ENCODE results near the gene TACR1.
A peak's percentile ranks its signal among the peaks of the same experiment; 100 is the strongest.

The TACR1 gene

GRCh38 chr2:75021672-75022071 lies 177.6 kb downstream of the TACR1 start:
- DNase-seq (ENCODE audit: insufficient read length, low spot score) (no peak), FAIRE-seq (no peak)
- TF ChIP-seq POU2F2 (IDR thresholded peaks at IDR 0.05; ENCODE audit: low read depth, low read length), result no peak
- no peak for TF ChIP-seq POLR2A (IDR thresholded peaks at IDR 0.05; ENCODE audit: low read depth, low read length)
- no peak for TF ChIP-seq POLR2AphosphoS5 (IDR thresholded peaks at IDR 0.05; ENCODE audit: low read depth, low read length)
- no peak for TF ChIP-seq PAX5 (IDR thresholded peaks at IDR 0.05; ENCODE audit: insufficient read depth, low read length, severe bottlenecking)
- TF ChIP-seq SPI1 (IDR thresholded peaks at IDR 0.05; ENCODE audit: low read depth, low read length), result no peak
- TF ChIP-seq TAF1 (IDR thresholded peaks at IDR 0.05; ENCODE audit: low read depth, low read length), result no peak

- TF ChIP-seq SPI1 (IDR thresholded peaks at IDR 0.05; ENCODE audit: low read depth, low read length) (no peak), PAX5 (IDR thresholded peaks at IDR 0.05; ENCODE audit: insufficient read depth, low read length, severe bottlenecking) (no peak), POLR2A (IDR thresholded peaks at IDR 0.05; ENCODE audit: low read depth, low read length) (no peak), TAF1 (IDR thresholded peaks at IDR 0.05; ENCODE audit: low read depth, low read length) (no peak), POLR2AphosphoS5 (IDR thresholded peaks at IDR 0.05; ENCODE audit: low read depth, low read length) (no peak), POU2F2 (IDR thresholded peaks at IDR 0.05; ENCODE audit: low read depth, low read length) (no peak)
- no peak for FAIRE-seq
- no peak for DNase-seq (ENCODE audit: insufficient read length, low spot score)
These were observed 178.8 kb downstream of the TACR1 start for GRCh38 chr2:75020476-75020875.

- TF ChIP-seq SPI1 (IDR thresholded peaks at IDR 0.05; ENCODE audit: low read depth, low read length) (no peak), POU2F2 (IDR thresholded peaks at IDR 0.05; ENCODE audit: low read depth, low read length) (no peak), POLR2AphosphoS5 (IDR thresholded peaks at IDR 0.05; ENCODE audit: low read depth, low read length) (no peak), TAF1 (IDR thresholded peaks at IDR 0.05; ENCODE audit: low read depth, low read length) (no peak), PAX5 (IDR thresholded peaks at IDR 0.05; ENCODE audit: insufficient read depth, low read length, severe bottlenecking) (no peak), POLR2A (IDR thresholded peaks at IDR 0.05; ENCODE audit: low read depth, low read length) (no peak)
- no peak for FAIRE-seq
These were observed 179.5 kb downstream of the TACR1 start for GRCh38 chr2:75019790-75020189.

GRCh38 chr2:75018162-75018561 lies 181.2 kb downstream of the TACR1 start:
- DNase-seq (ENCODE audit: insufficient read length, low spot score), result no peak
- FAIRE-seq, result no peak
- TF ChIP-seq POLR2A (IDR thresholded peaks at IDR 0.05; ENCODE audit: low read depth, low read length), result no peak
- TF ChIP-seq SPI1 (IDR thresholded peaks at IDR 0.05; ENCODE audit: low read depth, low read length), result peak; percentile 45

More at GRCh38 chr2:75019790-75020189, 179.5 kb downstream of the TACR1 start:
- no peak for DNase-seq (ENCODE audit: insufficient read length, low spot score)

- DNase-seq (ENCODE audit: insufficient read length, low spot score) (no peak), FAIRE-seq (no peak)
- TF ChIP-seq POLR2AphosphoS5 (IDR thresholded peaks at IDR 0.05; ENCODE audit: low read depth, low read length) (no peak), TAF1 (IDR thresholded peaks at IDR 0.05; ENCODE audit: low read depth, low read length) (no peak), POLR2A (IDR thresholded peaks at IDR 0.05; ENCODE audit: low read depth, low read length) (no peak), PAX5 (IDR thresholded peaks at IDR 0.05; ENCODE audit: insufficient read depth, low read length, severe bottlenecking) (no peak), POU2F2 (IDR thresholded peaks at IDR 0.05; ENCODE audit: low read depth, low read length) (no peak), SPI1 (IDR thresholded peaks at IDR 0.05; ENCODE audit: low read depth, low read length) (no peak)
These were observed 187.2 kb downstream of the TACR1 start for GRCh38 chr2:75012080-75012479.

- DNase-seq (ENCODE audit: insufficient read length, low spot score) (no peak), FAIRE-seq (no peak)
- TF ChIP-seq PAX5 (IDR thresholded peaks at IDR 0.05; ENCODE audit: insufficient read depth, low read length, severe bottlenecking) (no peak), POLR2AphosphoS5 (IDR thresholded peaks at IDR 0.05; ENCODE audit: low read depth, low read length) (no peak), POLR2A (IDR thresholded peaks at IDR 0.05; ENCODE audit: low read depth, low read length) (no peak), TAF1 (IDR thresholded peaks at IDR 0.05; ENCODE audit: low read depth, low read length) (no peak), POU2F2 (IDR thresholded peaks at IDR 0.05; ENCODE audit: low read depth, low read length) (no peak), SPI1 (IDR thresholded peaks at IDR 0.05; ENCODE audit: low read depth, low read length) (no peak)
These were observed 188.7 kb downstream of the TACR1 start for GRCh38 chr2:75010571-75010970.

- TF ChIP-seq POLR2AphosphoS5 (IDR thresholded peaks at IDR 0.05; ENCODE audit: low read depth, low read length) (no peak), TAF1 (IDR thresholded peaks at IDR 0.05; ENCODE audit: low read depth, low read length) (no peak), POU2F2 (IDR thresholded peaks at IDR 0.05; ENCODE audit: low read depth, low read length) (no peak), SPI1 (IDR thresholded peaks at IDR 0.05; ENCODE audit: low read depth, low read length) (no peak), POLR2A (IDR thresholded peaks at IDR 0.05; ENCODE audit: low read depth, low read length) (no peak), PAX5 (IDR thresholded peaks at IDR 0.05; ENCODE audit: insufficient read depth, low read length, severe bottlenecking) (no peak)
- FAIRE-seq, result no peak
- DNase-seq (ENCODE audit: insufficient read length, low spot score), result no peak
These were observed 191.5 kb downstream of the TACR1 start for GRCh38 chr2:75007819-75008218.

- TF ChIP-seq TAF1 (IDR thresholded peaks at IDR 0.05; ENCODE audit: low read depth, low read length), result no peak
- TF ChIP-seq POLR2AphosphoS5 (IDR thresholded peaks at IDR 0.05; ENCODE audit: low read depth, low read length), result no peak
- no peak for TF ChIP-seq SPI1 (IDR thresholded peaks at IDR 0.05; ENCODE audit: low read depth, low read length)
- no peak for TF ChIP-seq POU2F2 (IDR thresholded peaks at IDR 0.05; ENCODE audit: low read depth, low read length)
- no peak for TF ChIP-seq POLR2A (IDR thresholded peaks at IDR 0.05; ENCODE audit: low read depth, low read length)
- no peak for TF ChIP-seq PAX5 (IDR thresholded peaks at IDR 0.05; ENCODE audit: insufficient read depth, low read length, severe bottlenecking)
- FAIRE-seq (no peak), DNase-seq (ENCODE audit: insufficient read length, low spot score) (no peak)
These were observed 192.3 kb downstream of the TACR1 start for GRCh38 chr2:75007061-75007460.

- FAIRE-seq (no peak), DNase-seq (ENCODE audit: insufficient read length, low spot score) (no peak)
These were observed 193.3 kb downstream of the TACR1 start for GRCh38 chr2:75006041-75006440.

GRCh38 chr2:75003773-75004172 lies 195.5 kb downstream of the TACR1 start:
- no peak for TF ChIP-seq TAF1 (IDR thresholded peaks at IDR 0.05; ENCODE audit: low read depth, low read length)
- TF ChIP-seq POLR2AphosphoS5 (IDR thresholded peaks at IDR 0.05; ENCODE audit: low read depth, low read length), result no peak
- no peak for DNase-seq (ENCODE audit: insufficient read length, low spot score)

More at GRCh38 chr2:75006041-75006440, 193.3 kb downstream of the TACR1 start:
- TF ChIP-seq POLR2A (IDR thresholded peaks at IDR 0.05; ENCODE audit: low read depth, low read length) (no peak), POU2F2 (IDR thresholded peaks at IDR 0.05; ENCODE audit: low read depth, low read length) (no peak), SPI1 (IDR thresholded peaks at IDR 0.05; ENCODE audit: low read depth, low read length) (no peak), POLR2AphosphoS5 (IDR thresholded peaks at IDR 0.05; ENCODE audit: low read depth, low read length) (no peak), TAF1 (IDR thresholded peaks at IDR 0.05; ENCODE audit: low read depth, low read length) (no peak), PAX5 (IDR thresholded peaks at IDR 0.05; ENCODE audit: insufficient read depth, low read length, severe bottlenecking) (no peak)

More at GRCh38 chr2:75003773-75004172, 195.5 kb downstream of the TACR1 start:
- FAIRE-seq, result no peak
